Calu3 (cell line): ENCODE measurements around the gene CLIC3. TPM values are rescaled to one million over a fixed set of nuclear protein-coding genes. Genes with fewer than 3 reads are reported as not detected.

Experiments used
- BruUV-seq: library from RNA; stranded (reverse); fragments of 400-500 nt; replicated peaks from 2 replicates; lab custom pipeline; 2021; lab: Mats Ljungman, UMichigan
- CTCF ChIA-PET: fragments of 300-600 bp; sonication (Branson Sonifier 250); formaldehyde crosslinking; loops from one replicate; lab custom pipeline; 2022; ENCODE audit warnings: antibody characterized with exemption; lab: Charles Lee
- DNase-seq: peaks from one replicate; pipeline ENCODE4 v3.0.0; 2022
- H3K27ac Mint-ChIP-seq: one replicate; pipeline ENCODE4 v1.8.0; 2022; ENCODE audit warnings: mixed read lengths; ENCODE audit not compliant: unreplicated experiment
- H3K27me3 Mint-ChIP-seq: one replicate; pipeline ENCODE4 v1.8.0; 2022; ENCODE audit warnings: mixed read lengths; ENCODE audit not compliant: unreplicated experiment
- H3K36me3 Mint-ChIP-seq: one replicate; pipeline ENCODE4 v1.8.0; 2022; ENCODE audit warnings: mild to moderate bottlenecking, moderate library complexity, mixed read lengths; ENCODE audit not compliant: insufficient read depth, unreplicated experiment
- H3K4me1 Mint-ChIP-seq: one replicate; pipeline ENCODE4 v1.8.0; 2022; ENCODE audit warnings: mild to moderate bottlenecking, low read depth, mixed read lengths; ENCODE audit not compliant: unreplicated experiment
- H3K4me3 Mint-ChIP-seq: one replicate; pipeline ENCODE4 v1.8.0; 2022; ENCODE audit warnings: mild to moderate bottlenecking, low read depth, moderate library complexity, mixed read lengths; ENCODE audit not compliant: unreplicated experiment
- H3K9me3 Mint-ChIP-seq: one replicate; pipeline ENCODE4 v1.8.0; 2022; ENCODE audit warnings: low read depth, mixed read lengths; ENCODE audit not compliant: unreplicated experiment
- intact Hi-C: fragments of 100-400 bp; cut with micrococcal nuclease; formaldehyde crosslinking; loops from one replicate; pipeline ENCODE4 v1.10.0; 2022; ENCODE audit not compliant: unreplicated experiment
- total RNA-seq: library from RNA; stranded (reverse); gene quantifications from 2 replicates; pipeline ENCODE4 v1.2.3, GENCODE V29; 2022
- TF ChIP-seq, protein P1 (sequence below): fragments of 200-600 bp; IDR thresholded peaks from one replicate; pipeline ENCODE4 v1.8.0; 2022; ENCODE audit warnings: antibody characterized with exemption; ENCODE audit not compliant: unreplicated experiment

The CLIC3 gene
- total RNA-seq, 1 experiment from 2014 or later, result 0.35 TPM

DNA sequence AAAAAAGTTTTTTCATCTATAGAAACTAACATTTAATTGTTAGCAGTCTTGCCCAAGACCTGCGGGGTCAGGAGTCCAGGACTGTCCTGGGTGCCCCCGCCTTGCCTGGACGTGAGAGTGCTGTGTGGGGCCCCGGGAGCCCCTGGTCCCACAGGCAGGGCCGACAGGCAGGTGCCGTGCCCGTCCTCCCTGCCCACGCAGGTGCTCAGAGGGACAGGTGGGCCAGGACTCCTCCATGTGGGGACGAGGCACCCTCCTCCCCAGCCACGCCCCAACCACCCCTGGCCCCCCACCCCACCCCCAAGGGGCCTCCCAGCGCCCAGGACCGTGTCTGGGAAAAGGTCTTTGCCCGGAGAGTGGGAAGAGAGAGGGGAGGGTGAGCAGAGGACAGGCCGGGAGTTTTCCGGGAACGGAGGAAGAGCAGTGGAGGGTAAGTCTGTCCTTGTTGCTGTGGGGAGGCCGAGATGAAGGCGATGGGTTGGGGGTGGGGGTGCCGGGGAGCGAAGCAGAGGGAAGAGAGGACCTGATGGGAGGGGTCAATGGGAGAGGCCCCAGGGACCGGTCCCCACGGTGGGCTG lies 47.0 kb downstream of the CLIC3 start:
- DNase-seq, result no peak
- no TSS peak for BruUV-seq
- no peaks in the 10 kb centered on the region for H3K27me3 Mint-ChIP-seq
- peaks cover 35% of the 10 kb centered on the region for H3K36me3 Mint-ChIP-seq
- H3K27ac Mint-ChIP-seq, result peak overlapping the region; percentile 81
- peaks cover 8% of the 10 kb centered on the region for H3K4me1 Mint-ChIP-seq
- no peaks in the 10 kb centered on the region for H3K9me3 Mint-ChIP-seq
- intact Hi-C loops, result loop anchor here (2.0 kb wide), 1 partner anchor 85 kb away; no protein-coding TSS in a partner anchor
- peak overlapping the region; percentile 76 for H3K4me3 Mint-ChIP-seq
- TF ChIP-seq, protein P1, sequence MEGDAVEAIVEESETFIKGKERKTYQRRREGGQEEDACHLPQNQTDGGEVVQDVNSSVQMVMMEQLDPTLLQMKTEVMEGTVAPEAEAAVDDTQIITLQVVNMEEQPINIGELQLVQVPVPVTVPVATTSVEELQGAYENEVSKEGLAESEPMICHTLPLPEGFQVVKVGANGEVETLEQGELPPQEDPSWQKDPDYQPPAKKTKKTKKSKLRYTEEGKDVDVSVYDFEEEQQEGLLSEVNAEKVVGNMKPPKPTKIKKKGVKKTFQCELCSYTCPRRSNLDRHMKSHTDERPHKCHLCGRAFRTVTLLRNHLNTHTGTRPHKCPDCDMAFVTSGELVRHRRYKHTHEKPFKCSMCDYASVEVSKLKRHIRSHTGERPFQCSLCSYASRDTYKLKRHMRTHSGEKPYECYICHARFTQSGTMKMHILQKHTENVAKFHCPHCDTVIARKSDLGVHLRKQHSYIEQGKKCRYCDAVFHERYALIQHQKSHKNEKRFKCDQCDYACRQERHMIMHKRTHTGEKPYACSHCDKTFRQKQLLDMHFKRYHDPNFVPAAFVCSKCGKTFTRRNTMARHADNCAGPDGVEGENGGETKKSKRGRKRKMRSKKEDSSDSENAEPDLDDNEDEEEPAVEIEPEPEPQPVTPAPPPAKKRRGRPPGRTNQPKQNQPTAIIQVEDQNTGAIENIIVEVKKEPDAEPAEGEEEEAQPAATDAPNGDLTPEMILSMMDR, result no peak
- CTCF ChIA-PET, result interaction anchor here (1.0 to 2.3 kb wide), 3 partner anchors 47 to 86 kb away, joined by 3 to 47 read pairs (median 4); partner anchors contain the start of gene CLIC3

DNA sequence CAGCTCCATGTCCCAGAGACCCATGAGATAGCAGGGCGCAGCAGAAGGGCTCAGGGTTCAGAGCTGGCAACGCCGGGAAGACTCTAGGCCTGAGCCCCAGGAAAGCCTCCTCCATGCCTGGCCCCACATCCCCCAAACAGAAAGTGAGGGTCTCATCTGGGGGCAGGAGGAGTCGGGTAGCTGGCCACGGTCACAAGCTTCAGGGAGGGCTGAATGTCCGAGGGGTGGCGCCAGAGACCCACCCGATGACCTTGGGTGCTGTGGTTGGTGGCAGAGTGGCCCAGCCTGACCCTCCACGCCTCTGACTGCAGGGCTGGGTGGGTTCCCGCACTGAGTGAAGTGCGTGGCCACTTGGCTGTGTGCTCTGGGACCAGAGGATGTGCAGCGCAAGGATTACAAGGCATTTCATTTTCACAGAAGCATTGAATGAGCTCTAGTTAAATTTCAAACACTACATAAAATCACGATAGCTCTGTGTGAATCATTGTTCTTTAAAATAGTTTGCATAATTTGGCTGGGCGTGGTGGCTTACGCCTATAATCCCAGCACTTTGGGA lies 48.3 kb downstream of the CLIC3 start:
- H3K4me3 Mint-ChIP-seq, result no peak overlapping the region

DNA sequence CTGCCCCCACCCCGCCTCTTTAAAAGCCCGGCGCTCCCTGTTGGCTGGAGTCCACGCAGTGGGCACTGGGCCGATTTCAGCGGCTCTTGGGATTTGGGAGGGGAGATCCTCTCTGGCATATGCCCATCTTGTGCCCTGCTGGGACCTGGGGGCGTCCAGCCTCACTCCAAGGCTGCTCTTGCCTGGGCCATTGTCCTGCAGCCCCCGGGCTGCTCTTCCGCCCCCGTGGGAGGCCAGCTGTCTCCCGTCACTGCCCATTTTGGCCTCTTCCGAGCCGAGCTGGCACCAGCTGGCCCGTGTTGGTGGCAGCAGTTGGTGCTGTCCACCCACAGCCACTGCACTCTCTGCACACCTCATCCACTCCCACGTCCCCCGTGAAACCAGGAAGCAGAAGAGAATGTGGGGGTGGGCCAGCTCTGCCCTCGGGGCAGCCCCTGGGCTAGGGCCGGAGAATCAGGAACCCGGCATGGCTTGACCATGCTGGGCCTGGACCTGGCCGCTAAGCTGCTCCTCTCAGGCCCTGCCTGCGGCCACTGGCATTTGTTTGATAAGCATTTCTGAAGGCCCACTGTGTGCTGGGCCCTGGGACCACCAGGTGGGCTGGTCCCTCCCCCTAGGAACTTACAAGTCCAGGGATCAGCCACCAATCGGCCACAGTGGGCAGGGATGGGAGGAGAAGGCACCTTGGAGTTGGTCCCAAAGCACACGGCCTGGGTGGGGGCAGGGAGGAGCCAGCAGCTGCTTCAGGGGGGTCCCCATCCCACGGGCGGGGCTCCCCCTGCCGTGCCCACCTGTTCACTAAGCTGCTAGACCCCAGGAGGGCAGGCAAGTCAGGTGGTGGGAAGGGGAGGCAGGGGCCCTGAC lies 49.1 kb downstream of the CLIC3 start:
- Mint-ChIP-seq H3K36me3 (peaks cover 55% of the 10 kb centered on the region), H3K27ac (no peak overlapping the region), H3K9me3 (no peaks in the 10 kb centered on the region), H3K27me3 (no peaks in the 10 kb centered on the region), H3K4me3 (no peak overlapping the region), H3K4me1 (peaks cover 8% of the 10 kb centered on the region)
- intact Hi-C loops, result no loop called here
- no TSS peak for BruUV-seq
- CTCF ChIA-PET, result interaction anchor here (0.8 to 2.3 kb wide), 10 partner anchors 18 to 272 kb away, joined by 3 to 47 read pairs (median 5); partner anchors contain the start of genes FUT7, NPDC1 and PAXX
- TF ChIP-seq, protein P1, result no peak
- no peak for DNase-seq

More for the DNA sequence above, 48.3 kb downstream of the CLIC3 start:
- H3K4me1 Mint-ChIP-seq, result peaks cover 8% of the 10 kb centered on the region
- no TSS peak for BruUV-seq
- H3K27ac Mint-ChIP-seq, result no peak overlapping the region
- no peaks in the 10 kb centered on the region for H3K27me3 Mint-ChIP-seq
- TF ChIP-seq, protein P1, result peak; percentile 59
- CTCF ChIA-PET, result interaction anchor here (0.6 to 2.3 kb wide), 15 partner anchors 17 to 739 kb away, joined by 3 to 47 read pairs (median 4); partner anchors contain the start of genes AJM1, CLIC3, FUT7 and NPDC1
- peaks cover 47% of the 10 kb centered on the region for H3K36me3 Mint-ChIP-seq
- intact Hi-C loops, result loop anchor here (2.0 kb wide), 1 partner anchor 87 kb away; no protein-coding TSS in a partner anchor
- H3K9me3 Mint-ChIP-seq, result no peaks in the 10 kb centered on the region
- DNase-seq, result peak; percentile 65
